Measurements from ENCODE around the gene KLHL35.

The KLHL35 gene

DNA sequence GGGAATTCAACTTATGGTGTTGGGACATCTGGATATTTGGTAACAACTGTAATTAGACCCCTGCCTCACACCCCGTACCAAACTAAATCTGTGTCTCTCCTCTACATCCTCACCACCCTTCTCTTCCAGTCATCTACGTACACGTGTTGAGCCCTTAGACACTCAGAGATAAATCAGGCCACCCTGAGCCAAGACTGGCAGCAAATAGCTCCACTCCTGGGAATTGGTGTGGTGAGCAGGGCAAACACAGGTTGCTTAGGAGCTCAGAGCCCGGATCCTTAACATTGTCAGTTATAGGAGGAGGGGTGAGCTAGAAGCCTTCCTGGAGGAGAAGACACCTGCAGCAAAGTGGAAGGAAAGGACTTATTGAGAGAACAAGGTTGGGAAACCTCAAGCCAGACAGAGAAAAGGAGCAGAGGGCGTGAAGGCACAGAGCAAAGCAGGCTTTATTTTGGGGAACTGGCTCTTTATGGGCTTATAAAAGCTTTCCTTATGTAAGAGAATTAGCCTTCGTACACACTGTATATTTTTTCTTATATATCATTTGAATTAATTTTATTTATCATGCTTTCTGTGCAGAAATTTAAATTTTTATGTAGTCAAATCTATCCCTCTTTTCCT, 36.9 kb upstream of the KLHL35 start:
- peak; percentile 33; the same call in 1 of the 2 replicates for TF ChIP-seq SPI1 (IDR thresholded peaks at IDR 0.05; ENCODE audit: borderline replicate concordance, low read depth)
- TF ChIP-seq, protein P1, sequence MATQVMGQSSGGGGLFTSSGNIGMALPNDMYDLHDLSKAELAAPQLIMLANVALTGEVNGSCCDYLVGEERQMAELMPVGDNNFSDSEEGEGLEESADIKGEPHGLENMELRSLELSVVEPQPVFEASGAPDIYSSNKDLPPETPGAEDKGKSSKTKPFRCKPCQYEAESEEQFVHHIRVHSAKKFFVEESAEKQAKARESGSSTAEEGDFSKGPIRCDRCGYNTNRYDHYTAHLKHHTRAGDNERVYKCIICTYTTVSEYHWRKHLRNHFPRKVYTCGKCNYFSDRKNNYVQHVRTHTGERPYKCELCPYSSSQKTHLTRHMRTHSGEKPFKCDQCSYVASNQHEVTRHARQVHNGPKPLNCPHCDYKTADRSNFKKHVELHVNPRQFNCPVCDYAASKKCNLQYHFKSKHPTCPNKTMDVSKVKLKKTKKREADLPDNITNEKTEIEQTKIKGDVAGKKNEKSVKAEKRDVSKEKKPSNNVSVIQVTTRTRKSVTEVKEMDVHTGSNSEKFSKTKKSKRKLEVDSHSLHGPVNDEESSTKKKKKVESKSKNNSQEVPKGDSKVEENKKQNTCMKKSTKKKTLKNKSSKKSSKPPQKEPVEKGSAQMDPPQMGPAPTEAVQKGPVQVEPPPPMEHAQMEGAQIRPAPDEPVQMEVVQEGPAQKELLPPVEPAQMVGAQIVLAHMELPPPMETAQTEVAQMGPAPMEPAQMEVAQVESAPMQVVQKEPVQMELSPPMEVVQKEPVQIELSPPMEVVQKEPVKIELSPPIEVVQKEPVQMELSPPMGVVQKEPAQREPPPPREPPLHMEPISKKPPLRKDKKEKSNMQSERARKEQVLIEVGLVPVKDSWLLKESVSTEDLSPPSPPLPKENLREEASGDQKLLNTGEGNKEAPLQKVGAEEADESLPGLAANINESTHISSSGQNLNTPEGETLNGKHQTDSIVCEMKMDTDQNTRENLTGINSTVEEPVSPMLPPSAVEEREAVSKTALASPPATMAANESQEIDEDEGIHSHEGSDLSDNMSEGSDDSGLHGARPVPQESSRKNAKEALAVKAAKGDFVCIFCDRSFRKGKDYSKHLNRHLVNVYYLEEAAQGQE (IDR thresholded peaks at IDR 0.05; ENCODE audit: insufficient replicate concordance, low read depth) = no peak
- no peak overlapping the region for H3K27ac ChIP-seq (replicated peaks)
- no peak for DNase-seq (ENCODE audit: low read depth in 1 of 2, low spot score in 1 of 2)
- no peak overlapping the region for H3K4me3 ChIP-seq (replicated peaks; ENCODE audit: insufficient read depth, low read length)
- no peaks in the 10 kb centered on the region for H3K27me3 ChIP-seq (ENCODE audit: insufficient read depth, poor library complexity, severe bottlenecking)

DNA sequence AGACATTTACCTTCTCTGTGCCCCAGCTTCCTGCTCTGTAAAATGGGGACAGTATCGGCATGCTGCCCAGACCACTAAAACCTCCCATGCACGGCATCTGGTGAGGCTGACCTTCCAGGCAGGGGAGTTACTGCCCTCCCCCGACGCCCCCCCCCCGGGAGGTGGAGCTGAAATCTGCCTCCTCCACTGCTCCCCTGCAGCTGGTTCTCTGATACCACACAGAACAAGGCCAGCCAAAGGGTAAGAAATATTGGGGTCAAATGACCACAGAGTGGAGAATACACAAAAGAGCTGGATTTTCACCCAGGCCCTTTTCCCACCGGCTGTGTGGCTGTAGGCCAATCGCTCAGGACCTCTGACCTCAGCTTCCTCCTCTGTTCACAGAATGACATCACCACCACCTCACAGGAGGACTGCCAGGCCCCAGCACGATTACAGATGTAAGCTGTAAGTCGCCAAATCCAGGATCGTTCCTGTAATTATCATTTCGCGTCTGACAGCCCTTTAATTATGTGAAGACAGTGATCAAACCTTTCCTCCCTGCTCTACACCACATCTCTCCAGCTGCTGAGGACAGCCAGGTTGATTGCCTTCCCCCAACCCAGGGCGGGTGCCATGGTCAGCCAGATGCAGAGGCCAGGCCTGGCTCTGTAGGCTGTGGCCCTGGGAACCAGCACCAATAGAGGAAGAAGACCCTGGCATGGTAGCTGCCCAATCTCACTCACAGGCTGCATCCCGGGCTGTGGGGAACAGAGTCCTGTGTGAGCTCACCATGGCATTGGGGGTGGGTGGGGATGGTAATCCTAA, 35.7 kb upstream of the KLHL35 start:
- TF ChIP-seq GABPA (IDR thresholded peaks at IDR 0.05; ENCODE audit: low read depth) (no peak), SPI1 (IDR thresholded peaks at IDR 0.05; ENCODE audit: borderline replicate concordance, low read depth) (no peak), POLR2AphosphoS5 (IDR thresholded peaks at IDR 0.05; ENCODE audit: low read depth) (no peak)
- TF ChIP-seq, protein P1 (IDR thresholded peaks at IDR 0.05; ENCODE audit: insufficient replicate concordance, low read depth) = no peak
- TF ChIP-seq, protein P2, sequence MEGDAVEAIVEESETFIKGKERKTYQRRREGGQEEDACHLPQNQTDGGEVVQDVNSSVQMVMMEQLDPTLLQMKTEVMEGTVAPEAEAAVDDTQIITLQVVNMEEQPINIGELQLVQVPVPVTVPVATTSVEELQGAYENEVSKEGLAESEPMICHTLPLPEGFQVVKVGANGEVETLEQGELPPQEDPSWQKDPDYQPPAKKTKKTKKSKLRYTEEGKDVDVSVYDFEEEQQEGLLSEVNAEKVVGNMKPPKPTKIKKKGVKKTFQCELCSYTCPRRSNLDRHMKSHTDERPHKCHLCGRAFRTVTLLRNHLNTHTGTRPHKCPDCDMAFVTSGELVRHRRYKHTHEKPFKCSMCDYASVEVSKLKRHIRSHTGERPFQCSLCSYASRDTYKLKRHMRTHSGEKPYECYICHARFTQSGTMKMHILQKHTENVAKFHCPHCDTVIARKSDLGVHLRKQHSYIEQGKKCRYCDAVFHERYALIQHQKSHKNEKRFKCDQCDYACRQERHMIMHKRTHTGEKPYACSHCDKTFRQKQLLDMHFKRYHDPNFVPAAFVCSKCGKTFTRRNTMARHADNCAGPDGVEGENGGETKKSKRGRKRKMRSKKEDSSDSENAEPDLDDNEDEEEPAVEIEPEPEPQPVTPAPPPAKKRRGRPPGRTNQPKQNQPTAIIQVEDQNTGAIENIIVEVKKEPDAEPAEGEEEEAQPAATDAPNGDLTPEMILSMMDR (IDR thresholded peaks at IDR 0.05; ENCODE audit: insufficient read depth, low read length) = no peak
- Histone ChIP-seq H3K4me3 (replicated peaks; ENCODE audit: insufficient read depth, low read length) (no peak overlapping the region), H3K27me3 (ENCODE audit: insufficient read depth, poor library complexity, severe bottlenecking) (no peaks in the 10 kb centered on the region), H3K27ac (replicated peaks) (no peak overlapping the region)
- no peak for DNase-seq (ENCODE audit: low read depth in 1 of 2, low spot score in 1 of 2)

DNA sequence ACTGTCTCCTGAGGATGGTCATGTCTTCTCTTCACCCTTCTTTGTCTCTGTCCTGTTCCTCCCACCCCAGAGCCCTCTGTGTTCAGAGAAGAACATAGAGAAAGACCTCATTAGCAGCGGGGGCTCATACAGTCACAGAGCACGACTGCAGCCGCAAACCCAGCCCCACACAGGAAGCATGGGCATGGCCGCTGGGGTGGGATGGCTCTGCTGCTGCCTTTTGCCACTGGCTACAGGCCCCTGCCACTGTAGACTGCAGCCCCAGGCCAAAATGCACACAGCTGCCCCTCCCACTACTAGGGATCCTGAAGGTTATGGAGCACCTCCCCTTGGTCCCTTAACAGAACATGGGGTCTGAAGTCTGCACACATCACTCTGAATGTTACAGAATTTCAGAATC, 34.9 kb upstream of the KLHL35 start:
- TF ChIP-seq SPI1 (IDR thresholded peaks at IDR 0.05; ENCODE audit: borderline replicate concordance, low read depth) = no peak
- TF ChIP-seq, protein P1 (IDR thresholded peaks at IDR 0.05; ENCODE audit: insufficient replicate concordance, low read depth) = no peak
- no peak for TF ChIP-seq GABPA (IDR thresholded peaks at IDR 0.05; ENCODE audit: low read depth)
- Histone ChIP-seq H3K4me3 (replicated peaks; ENCODE audit: insufficient read depth, low read length) (no peak overlapping the region), H3K27me3 (ENCODE audit: insufficient read depth, poor library complexity, severe bottlenecking) (no peaks in the 10 kb centered on the region), H3K27ac (replicated peaks) (no peak overlapping the region)
- no peak for DNase-seq (ENCODE audit: low read depth in 1 of 2, low spot score in 1 of 2)

DNA sequence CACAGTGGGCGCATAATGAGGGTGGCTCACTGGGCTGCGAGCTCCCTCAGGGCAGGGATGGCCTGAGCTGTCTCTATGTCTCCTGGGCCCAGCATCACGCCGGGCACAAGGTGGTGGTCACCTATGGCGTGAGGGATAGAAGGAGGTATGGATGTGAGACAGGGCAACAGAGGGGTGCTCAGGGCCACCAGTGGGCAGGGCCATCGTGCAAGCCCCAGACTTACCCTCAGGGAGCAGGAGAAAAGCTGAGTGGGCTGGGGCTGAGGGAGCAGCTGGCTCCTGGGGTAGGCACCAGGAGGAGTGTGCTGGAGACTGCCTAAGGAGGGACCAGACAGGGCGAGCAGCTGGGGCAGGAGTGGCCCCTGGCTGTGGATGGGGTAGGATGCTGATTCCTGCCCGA, 34.3 kb upstream of the KLHL35 start:
- TF ChIP-seq SPI1 (IDR thresholded peaks at IDR 0.05; ENCODE audit: borderline replicate concordance, low read depth) (no peak), GABPA (IDR thresholded peaks at IDR 0.05; ENCODE audit: low read depth) (no peak), POLR2AphosphoS5 (IDR thresholded peaks at IDR 0.05; ENCODE audit: low read depth) (no peak)
- TF ChIP-seq, protein P1 (IDR thresholded peaks at IDR 0.05; ENCODE audit: insufficient replicate concordance, low read depth) = no peak
- TF ChIP-seq, protein P2 (IDR thresholded peaks at IDR 0.05; ENCODE audit: insufficient read depth, low read length) = no peak
- H3K4me3 ChIP-seq (replicated peaks; ENCODE audit: insufficient read depth, low read length) = no peak overlapping the region
- no peaks in the 10 kb centered on the region for H3K27me3 ChIP-seq (ENCODE audit: insufficient read depth, poor library complexity, severe bottlenecking)
- no peak for DNase-seq (ENCODE audit: low read depth in 1 of 2, low spot score in 1 of 2)
- no peak overlapping the region for H3K27ac ChIP-seq (replicated peaks)
